NCI-H1417 treated with DMSO at 0.1 percent for 48 hours (cell line): ENCODE measurements around the gene DLG5.

Experiments
- DNase-seq: peaks from one replicate; lab custom pipeline; 2025; lab: John Stamatoyannopoulos, UW

DLG5 gene

DNA sequence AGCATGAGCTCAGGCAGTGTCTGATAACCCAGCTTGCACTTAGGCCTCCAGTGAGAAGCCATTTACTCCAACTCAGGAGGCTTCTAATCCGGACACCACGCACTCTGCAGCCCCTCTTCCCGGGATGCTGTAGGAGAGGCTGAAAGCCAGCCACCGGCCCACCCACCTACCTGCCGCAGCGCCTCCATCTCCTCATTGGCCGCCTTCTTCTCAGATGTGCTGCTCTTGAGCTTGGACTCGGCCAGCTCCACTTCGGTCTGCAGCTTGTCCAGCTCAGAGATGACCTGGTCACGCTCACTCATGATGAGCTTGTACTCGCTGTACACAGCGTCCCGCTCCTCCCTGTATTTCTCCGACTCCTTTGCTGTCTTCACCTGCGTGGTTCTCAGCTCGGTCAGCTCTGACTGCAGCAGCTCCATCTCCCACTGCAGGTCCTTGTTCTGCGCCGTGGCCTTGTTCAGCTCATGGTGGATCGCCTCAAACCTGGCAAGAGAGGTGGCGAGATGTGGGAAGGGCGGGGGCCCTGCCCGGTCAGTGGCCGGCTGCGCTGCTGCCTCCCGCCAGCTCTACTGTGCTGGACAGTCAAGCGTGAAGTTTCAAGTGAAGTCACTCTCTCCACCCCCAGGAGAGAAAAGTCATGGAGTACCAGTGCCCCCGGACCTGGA is 84.7 kb downstream of the DLG5 start:
- DNase-seq = no peak

DNA sequence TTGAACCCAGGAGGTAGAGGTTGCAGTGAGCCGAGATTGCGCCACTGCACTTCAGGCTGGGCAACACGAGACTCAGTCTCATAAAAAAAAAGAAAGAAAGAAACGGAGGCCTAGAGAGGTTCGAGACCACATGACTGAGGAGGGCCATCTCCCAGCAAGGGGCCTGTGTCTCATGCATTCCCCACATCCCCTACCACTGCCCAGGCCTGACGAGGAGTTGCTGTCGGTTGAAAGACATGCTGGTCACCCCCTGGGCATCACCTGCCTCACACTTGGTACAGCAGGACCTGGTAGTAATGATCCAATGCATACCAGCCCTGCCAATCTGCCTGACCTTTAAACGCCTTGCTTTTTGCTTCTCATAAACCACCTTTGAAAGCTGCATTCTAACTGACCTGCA is 85.9 kb downstream of the DLG5 start:
- no peak for DNase-seq

DNA sequence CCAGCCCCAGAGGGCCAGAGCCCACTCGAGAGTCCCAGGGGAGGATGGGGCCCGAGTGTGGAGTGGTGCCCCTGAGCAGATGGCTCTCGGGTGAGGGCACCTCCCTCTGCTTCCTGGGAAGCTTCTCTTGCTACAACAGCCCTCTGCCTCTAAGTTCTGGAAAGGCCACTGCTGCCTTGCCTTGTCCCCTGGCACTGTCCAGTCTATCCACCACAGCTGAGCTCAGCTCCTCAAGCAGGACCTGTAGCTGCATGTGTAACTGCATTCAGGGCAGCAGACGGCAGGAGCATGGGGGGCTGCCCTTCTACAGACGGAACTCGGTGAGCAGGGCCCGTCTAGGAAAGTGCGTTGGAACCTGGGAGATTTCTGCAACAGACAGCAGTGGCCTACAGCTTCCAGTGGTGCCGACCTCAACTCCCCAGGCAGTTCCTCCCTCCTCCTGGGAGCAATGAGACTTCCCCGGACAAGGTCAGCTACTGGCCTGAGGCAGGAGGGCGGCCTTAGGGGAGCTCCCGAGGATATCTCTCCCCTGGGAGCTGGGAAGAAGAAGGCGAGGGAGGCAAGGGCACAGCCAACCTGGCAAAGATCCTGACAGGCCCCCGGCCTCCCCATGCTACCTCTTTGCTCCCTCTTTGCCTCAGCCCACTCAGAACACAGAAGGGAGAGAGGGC is 88.5 kb downstream of the DLG5 start:
- no peak for DNase-seq

DNA sequence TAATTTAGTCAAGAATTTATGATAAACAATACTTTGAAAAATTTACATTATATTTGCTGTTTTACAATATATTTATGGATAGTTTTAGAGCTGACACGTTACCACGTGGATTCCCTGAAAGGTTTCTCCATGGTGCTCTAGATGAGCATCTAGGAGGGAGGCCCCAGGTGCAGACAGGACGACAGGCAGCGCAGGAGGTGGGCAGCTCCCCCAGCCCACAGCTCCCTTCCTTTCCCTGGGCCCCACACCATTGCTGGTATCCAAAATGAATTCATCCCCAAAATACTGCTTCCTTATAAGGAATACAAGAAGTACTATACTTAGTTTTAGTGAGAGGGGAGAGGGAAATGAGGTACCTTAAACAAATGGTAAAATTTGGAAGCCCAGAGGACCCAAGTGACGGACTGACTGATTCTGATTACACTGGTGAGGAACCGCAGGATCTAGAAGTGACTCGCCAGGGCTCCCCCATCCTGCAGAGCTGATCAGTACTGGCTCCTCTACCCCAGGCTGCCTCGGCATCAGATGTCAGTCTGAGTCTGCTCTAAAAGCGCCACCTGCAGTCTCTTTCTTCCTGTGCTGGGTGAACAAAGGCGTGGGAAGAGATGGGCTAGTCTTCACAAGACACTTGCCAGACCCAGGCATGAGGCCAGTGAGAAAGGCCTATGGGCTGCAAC is 89.2 kb downstream of the DLG5 start:
- no peak for DNase-seq

DNA sequence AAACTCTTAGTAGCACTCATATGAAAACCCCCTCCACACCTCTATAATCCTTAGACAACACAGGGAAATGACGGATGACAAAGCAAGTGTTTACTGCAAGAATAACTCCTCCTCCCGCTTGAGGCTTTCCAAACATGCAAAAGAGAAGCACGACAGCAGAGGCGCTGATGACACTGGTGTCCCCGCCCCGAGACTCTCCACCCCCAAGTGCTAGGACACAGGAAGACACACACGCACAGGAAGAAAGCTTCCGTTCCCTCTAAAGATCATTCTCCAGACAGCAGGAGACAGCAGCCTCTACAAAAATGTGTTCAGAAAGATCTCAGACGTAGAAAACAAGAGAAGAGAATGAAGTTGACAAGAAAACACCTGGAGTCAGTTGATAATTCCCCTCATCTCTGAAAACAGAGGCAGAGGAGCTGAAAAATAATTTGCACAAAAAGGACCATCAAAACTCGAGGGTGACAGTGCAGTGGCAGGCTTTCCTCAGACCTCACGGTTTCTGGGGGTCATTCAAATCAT is 90.2 kb downstream of the DLG5 start:
- DNase-seq = no peak

DNA sequence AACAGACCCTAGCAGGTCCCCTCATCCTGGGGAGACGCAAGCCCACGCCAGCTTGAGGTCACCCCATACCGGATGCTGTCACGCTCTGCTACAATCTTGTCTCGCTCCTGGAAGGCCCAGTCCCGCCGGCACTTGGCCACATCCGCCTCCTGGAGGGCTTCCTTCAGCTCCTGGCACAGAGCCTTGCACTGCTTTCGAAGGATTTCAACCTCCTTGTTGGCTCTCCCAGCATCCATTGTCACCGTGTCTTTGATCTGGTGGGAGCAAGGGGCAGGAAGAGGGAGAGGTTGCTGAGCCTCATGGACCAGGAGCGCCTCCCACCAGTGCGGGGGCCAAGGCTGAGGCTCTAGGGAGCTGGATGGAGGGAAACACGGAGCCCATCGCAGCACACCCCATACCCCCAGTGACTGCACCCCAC is 90.9 kb downstream of the DLG5 start:
- DNase-seq = no peak

DNA sequence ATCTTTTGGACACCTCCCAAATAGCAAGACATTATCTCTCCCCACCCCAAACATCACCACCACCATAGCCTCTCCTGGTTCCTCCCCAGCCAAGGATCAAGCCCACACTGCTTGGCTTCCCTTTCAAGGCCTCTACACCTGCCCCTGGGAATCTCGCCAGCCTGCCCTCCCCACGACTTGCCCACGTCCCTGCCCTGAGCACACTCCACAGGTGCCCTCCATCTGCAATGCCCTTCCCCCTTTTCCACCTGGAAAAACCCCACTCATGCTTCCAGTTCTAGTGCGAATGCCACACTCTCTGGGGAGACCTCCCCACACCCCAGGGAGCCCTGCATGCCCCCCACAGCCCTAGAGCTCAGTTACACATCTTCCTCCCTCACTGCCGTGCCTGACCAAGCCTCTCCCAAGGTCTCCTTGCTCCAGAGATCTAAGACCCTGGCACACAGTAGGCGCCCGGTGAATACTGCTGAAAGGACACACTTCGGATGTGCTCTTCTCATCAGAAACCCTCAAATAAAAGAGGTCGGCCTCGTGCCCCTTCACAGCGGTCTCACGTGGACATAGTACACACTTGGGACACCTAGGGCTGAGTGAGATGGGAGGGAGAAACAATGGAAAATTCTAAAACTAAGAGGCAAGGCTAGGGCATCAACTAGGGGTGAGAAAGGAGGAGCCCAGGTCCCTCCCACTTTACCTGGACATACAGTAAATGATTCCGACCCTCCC is 91.4 kb downstream of the DLG5 start:
- no peak for DNase-seq

DNA sequence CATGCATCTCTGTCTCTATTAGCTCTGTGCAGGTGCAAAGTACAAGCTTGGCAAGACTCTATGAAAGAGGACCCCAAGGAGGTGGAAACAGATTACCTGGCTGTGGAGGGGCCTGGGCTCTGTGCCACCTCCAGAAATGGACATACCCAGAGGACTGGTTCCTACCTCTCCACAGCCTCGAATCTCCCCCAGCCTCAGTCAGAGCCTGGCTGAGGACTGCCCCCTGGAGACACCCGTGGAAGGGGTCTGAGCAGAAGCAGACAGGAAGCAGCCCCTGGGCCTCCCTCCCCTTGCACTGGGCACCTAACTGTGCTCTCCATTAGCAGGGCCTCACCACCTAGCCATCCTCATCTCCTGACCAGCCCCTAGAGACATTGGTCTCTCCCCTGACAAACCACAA is 92.0 kb downstream of the DLG5 start:
- no peak for DNase-seq

DNA sequence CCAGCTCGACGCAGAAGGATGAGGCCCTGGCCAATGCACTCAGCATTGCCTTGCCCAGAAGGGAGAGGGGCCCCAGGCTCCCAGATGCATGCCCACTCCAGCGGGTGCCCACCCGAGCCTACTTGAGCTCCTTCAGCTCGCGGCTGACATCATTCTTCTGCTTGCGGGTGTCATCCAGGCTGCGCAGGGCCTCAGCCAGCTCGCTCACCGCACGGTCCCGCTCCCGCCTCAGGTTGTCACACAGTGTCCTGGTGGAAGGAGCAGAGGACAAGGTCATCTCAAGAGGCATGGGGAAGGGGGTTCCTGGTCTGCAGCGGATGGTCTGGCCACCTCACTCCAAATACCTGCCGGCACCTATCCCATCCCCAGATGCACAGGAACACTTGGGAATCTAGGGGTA is 92.8 kb downstream of the DLG5 start:
- no peak for DNase-seq

DNA sequence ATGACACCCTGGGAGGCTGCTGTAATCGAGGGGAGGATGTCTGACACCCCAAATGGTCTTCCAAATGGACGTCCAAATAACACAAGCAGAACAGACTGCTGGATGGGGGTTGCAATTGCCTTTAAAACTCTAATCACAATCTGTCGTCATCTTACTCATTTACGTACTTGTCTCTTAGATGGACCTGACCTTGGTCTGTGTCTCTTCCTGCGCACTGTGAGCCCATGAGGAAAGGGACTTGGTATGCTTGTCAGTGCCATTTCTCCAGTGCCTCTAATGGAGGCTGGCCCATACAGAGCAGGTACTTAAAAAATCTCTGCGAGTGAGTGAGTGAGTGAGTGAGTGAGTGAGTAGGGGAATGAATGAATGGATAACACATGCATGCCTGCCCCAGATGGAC is 93.3 kb downstream of the DLG5 start:
- DNase-seq = no peak

DNA sequence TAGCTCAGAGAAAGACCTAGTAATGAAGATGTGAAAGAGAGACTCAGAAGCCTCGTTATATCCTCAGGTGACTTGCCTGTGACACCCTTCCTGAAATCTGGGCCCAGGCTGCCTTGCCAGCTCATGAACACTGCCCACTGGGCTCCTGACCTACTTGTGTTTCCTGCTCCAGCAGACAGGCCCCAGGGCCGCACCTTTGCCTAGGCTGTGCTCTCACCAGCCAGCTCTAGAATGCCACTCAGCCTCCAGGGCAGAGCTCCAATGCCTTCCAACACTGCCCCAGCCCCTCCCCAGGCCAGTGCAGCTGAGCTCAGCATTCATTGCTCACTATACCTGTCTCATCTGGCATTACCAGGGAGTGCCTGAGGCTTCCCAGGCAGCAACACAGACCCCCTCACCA is 94.3 kb downstream of the DLG5 start:
- DNase-seq = no peak

DNA sequence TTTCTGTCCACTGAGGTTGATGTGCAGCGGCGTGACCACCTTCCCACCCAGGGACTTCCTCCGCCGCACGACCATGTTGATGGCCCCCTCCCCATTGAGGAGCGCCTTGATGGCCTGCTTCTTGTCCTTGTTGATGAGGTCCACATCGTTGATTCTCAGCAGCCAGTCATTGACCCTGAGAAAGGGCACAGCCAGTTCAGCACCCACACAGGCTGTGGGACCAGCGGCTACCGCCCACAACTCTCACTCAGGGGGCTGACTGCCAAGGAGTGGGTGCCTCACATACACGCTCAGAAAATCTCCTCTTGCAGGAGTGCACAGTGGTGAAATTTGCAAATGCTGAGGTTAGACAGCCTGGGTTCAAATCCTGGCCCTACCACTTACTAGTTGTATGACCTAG is 97.2 kb downstream of the DLG5 start:
- DNase-seq = no peak

DNA sequence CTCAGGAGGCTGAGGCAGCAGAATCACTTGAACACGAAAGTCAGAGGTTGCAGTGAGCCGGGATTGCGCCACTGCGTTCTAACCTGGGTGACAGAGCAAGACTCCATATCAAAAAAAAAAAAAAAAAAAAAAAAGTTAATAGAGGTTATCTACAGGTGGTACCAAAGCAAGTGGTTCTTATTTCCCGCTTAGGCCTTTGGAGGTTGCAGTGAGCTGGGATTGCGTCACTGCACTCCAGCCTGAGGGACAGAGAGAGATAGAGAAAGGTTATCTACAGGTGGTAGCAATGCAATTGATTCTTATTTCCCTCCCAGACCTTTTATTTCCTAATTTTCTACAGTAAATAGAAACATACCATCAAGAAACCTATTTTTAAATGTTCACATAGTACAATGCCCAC is 98.2 kb downstream of the DLG5 start:
- no peak for DNase-seq

DNA sequence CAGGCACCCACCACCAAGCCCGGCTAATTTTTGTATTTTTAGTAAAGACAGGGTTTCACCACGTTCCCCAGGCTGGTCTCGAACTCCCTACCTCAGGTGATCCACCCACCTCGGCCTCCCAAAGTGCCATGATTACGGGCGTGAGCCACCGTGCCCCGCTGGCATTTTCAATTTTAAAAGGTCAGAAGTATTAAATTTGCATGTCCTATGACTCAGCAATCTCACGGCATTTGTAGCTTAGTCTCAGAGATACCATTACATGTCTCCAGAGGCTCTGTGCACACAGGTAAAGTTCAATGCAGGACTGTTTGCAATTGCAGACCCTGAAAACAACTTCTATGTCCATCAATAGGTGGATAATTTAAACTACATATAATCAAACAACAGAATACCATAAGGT is 99.2 kb downstream of the DLG5 start:
- no peak for DNase-seq

DNA sequence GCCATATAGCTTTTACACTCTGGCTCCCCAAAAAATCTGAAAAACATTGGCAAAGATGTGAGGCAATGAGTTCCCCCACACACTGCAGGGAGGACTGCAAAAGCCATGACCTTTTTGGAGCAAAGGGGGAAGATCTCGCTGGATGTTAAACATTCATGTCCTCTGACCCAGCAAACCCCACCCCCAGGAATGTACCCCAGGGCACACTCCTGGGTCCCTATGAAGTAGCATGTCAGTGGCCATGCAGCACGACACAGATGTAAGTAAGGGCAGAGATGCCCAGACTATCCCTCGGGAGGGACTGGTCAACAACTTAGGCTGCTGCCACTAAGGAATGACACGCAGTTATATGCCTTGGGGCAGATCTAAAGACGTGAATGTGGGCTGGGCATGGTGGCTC is 100.6 kb downstream of the DLG5 start:
- no peak for DNase-seq

DNA sequence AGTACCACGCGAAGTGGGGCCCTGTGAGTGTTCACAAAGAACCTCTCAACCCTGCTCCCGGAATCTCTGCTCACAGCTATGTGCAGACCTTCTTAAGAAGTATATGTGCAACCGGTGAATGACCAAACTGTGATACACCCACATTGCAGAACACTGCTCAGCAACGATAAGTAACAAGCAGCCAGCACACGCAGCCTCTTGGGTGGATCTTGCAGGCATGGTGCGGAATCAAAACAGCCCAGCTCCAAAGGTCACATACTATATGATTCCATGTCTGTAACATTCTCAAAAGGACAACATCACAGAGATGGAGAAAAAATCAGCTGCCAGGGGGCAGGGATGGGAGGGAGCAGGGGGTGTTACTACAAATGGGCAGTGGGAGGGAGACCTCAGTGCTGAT is 101.6 kb downstream of the DLG5 start:
- no peak for DNase-seq

DNA sequence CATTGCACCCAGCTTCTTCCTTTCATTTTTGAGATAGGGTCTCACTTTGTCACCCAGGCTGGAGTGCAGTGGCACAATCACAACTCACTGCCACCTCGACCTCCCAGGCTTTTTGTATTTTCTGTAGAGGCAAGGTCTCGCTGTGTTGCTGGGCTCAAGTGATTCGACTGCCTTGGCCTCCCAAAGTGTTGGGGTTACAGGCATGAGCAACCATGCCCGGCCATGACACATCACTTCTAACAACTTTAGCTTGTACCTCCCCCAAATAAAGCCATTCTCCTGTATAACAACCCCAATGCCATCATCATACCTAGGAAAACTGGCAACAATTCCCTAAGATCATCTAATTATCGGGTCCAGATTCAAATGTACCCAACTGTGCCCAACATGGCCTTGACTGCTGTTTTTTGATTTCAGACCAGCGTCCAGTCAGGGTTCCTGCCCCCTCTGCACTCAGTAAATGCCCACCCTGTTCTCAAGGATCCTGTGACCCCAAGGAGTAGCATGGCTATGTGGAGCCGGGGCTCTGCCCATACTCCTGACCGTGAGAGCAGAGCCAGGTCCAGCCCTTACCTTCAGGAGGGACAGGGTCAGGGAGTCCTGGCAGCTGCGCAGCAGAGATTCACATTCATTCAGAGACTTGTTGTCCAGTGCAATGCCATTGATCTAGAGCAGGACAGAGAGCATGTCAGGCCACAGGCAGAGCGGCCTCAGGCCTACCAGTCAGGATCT is 102.6 kb downstream of the DLG5 start:
- no peak for DNase-seq

DNA sequence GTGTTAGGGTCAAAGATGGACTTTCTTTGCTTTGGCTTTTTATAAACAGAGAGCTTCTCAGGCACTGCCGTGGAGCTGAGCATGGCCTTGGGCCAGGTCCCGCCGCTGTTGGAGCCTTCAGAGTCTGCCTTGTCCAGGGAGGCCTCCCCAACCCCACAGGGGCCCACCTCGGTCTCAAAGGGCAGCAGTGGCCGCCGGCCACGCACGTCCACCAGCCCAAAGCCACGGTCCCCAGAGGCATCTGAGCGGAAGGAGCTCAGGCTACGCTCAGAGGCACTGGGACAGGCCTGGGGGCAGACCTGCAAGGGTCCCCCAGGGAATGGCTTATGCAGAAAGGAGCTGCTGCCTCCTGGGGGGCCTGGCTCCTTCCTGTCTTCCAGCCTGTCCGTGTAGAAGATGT is 105.0 kb downstream of the DLG5 start:
- DNase-seq = no peak

DNA sequence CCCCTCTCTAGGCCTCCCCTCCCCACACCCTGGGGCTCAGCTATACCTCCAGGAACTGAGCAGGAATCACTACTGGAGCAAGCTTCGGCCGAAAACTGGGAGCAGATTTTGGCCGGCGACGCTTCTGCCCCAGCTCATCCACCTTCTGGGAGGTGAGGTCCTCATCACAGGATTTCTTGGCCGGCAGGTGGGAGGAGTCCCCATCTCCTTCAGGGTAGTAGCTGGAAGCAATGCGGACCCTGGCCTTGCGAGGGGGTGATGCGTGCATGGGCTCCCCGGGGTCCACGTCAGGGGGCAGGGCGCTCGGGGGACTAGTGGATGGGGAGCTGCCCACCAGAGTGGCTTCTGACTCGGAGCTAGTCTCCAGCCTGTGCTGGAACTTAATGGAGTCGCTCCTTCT is 105.5 kb downstream of the DLG5 start:
- DNase-seq = no peak

DNA sequence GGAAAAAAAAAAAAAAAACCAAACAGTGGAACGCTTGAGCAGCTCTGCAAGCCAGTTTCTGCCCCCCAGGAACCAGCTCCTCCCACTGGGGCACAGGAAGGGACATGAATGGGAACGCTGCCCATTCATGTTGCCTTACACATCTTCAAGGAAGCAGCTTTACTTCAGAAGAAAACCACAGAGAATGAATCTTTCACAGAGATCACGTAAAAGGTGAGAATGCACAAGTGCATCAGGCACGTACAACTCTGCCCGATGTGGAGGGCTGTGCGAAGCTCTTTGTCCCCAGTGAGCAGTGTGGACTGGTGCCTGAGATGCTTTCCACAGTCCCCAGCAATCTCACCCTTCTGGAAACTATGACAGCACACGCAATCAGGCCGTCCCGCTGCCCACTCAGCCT is 106.2 kb downstream of the DLG5 start:
- DNase-seq = no peak

DNA sequence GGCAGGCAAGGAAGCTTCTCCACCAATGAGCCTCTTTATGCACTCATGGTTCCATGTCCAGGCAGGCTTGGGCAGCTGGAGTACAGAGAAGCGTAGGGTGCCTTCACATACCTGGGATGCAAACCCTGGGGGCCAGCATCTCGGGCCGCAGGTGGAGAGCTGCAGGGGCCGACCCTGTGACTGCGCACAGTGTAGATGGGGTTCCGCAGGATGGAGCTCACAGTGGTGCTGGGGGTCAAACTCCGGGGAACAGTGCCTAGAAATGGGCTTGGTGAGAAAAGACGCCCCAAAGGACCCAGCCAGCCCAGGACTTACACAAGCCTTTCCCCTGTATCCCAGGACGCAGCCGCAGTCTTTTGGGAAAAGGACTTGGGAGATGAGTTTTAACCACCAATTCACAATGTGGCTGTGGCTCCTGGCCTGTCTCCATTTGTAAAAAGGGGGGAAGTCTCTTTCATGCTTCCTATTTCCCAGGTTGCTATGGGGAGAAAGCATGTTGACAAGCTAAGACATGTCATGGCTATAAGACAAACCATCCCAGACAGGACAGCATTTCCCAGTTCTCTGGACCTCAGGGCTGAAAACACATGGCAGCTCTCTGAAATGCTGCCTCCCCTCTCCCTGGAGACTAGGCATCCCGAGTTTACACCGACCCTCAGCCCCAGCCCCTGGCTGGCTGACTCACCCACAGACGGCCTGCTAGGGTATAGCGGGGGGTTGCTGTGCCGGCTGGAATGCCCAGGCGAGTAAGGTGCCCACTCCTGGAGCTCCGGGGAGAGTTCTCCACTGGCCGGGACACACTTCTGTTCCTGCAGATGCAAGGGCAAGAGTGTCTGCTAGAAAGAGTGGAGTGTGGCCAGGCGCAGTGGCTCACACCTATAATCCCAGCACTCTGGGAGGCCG is 107.1 kb downstream of the DLG5 start:
- DNase-seq = no peak
